ENCODE results near the gene SCN9A.
"Not testable (repeated sequence)": the region's sequence is repeated elsewhere in the genome, so short reads cannot be mapped to it uniquely, and the experiment has no call there.

SCN9A gene

GRCh38 chr2:166373951-166374350, 1.8 kb downstream of the SCN9A start:
- DNase-seq = no peak

GRCh38 chr2:166373539-166373938, 2.2 kb downstream of the SCN9A start:
- no peak for DNase-seq

- no peak for DNase-seq
Observed at GRCh38 chr2:166373105-166373504, 2.6 kb downstream of the SCN9A start.

GRCh38 chr2:166372046-166372445, 3.7 kb downstream of the SCN9A start:
- DNase-seq = no peak

GRCh38 chr2:166365803-166366420, 9.8 kb downstream of the SCN9A start:
- no peak for DNase-seq

GRCh38 chr2:166365239-166365638, 10.5 kb downstream of the SCN9A start:
- DNase-seq = no peak

- no peak for DNase-seq
Observed at GRCh38 chr2:166364476-166365161, 11.1 kb downstream of the SCN9A start.

GRCh38 chr2:166361351-166362153, 14.2 kb downstream of the SCN9A start:
- DNase-seq = no peak

- no peak for DNase-seq
Observed at GRCh38 chr2:166360906-166361305, 14.8 kb downstream of the SCN9A start.

GRCh38 chr2:166360426-166360825, 15.3 kb downstream of the SCN9A start:
- DNase-seq = no peak

GRCh38 chr2:166357950-166358321, 17.8 kb downstream of the SCN9A start:
- DNase-seq = not testable (repeated sequence)

- no peak for DNase-seq
Observed at GRCh38 chr2:166357068-166357949, 18.4 kb downstream of the SCN9A start.

- no peak for DNase-seq
Observed at GRCh38 chr2:166351319-166351718, 24.4 kb downstream of the SCN9A start.

GRCh38 chr2:166350525-166350924, 25.2 kb downstream of the SCN9A start:
- no peak for DNase-seq

GRCh38 chr2:166344286-166345113, 31.2 kb downstream of the SCN9A start:
- DNase-seq = no peak

GRCh38 chr2:166343467-166343866, 32.3 kb downstream of the SCN9A start:
- DNase-seq = no peak

GRCh38 chr2:166341426-166341825, 34.3 kb downstream of the SCN9A start:
- DNase-seq = no peak

GRCh38 chr2:166338831-166339339, 36.9 kb downstream of the SCN9A start:
- no peak for DNase-seq

GRCh38 chr2:166337932-166338331, 37.8 kb downstream of the SCN9A start:
- no peak for DNase-seq

GRCh38 chr2:166335284-166335683, 40.5 kb downstream of the SCN9A start:
- no peak for DNase-seq

- DNase-seq = no peak
Observed at GRCh38 chr2:166334805-166335204, 40.9 kb downstream of the SCN9A start.

GRCh38 chr2:166333801-166334200, 41.9 kb downstream of the SCN9A start:
- DNase-seq = no peak
